Measurements from ENCODE around the gene PCED1A. TPM values are rescaled to one million over a fixed set of nuclear protein-coding genes. Genes with fewer than 3 reads are reported as not detected.

Gene PCED1A
- total and polyA plus RNA-seq, 9 of the 15 experiments (the other 6 are each of a cell fraction or from before 2014, with no cell fraction given): 1.5 to 11.5 (median 5.9) TPM

DNA sequence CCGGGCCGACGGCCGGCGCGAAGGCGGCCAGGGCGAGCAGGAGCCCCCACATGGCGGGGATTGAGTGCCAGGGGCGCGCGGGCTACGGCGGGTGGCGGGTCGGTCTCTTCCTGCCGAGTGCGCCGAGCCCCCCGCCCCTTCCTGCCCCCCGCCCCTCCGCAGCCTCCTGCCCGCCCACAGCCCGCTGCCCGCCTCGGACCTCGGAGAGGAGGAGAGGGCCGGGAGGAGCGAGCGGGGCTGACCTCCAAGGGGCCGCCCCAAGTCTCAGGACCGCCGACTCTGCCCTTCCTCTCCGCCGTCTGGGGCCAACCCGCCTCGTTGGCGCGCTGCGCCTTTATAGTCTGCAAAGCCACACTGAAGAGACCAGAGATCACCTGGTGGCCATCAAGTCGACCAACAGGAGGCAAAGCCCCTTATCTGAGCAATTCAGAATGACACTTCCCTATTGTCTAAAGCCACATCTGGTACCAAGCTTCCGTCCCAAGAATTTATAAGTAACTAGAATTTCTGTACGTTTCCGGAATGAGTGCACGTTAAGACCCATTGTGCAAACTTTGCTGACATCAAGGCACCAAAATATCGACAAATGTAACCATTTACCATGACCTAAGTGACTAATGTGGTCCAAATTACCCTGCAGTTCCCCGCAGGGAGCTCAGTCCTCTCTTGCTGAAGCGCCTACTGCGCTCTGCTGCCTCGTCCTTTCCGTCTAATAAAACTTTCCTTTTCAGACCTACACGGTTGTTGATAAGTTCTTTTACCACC is 39.8 kb downstream of the PCED1A start, which contains the start of gene CPXM1 (continued):
- TF ChIP-seq, protein P1, sequence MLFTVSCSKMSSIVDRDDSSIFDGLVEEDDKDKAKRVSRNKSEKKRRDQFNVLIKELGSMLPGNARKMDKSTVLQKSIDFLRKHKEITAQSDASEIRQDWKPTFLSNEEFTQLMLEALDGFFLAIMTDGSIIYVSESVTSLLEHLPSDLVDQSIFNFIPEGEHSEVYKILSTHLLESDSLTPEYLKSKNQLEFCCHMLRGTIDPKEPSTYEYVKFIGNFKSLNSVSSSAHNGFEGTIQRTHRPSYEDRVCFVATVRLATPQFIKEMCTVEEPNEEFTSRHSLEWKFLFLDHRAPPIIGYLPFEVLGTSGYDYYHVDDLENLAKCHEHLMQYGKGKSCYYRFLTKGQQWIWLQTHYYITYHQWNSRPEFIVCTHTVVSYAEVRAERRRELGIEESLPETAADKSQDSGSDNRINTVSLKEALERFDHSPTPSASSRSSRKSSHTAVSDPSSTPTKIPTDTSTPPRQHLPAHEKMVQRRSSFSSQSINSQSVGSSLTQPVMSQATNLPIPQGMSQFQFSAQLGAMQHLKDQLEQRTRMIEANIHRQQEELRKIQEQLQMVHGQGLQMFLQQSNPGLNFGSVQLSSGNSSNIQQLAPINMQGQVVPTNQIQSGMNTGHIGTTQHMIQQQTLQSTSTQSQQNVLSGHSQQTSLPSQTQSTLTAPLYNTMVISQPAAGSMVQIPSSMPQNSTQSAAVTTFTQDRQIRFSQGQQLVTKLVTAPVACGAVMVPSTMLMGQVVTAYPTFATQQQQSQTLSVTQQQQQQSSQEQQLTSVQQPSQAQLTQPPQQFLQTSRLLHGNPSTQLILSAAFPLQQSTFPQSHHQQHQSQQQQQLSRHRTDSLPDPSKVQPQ (CRISPR knock-in tag; IDR thresholded peaks at IDR 0.05; ENCODE audit: borderline replicate concordance): no peak
- TF ChIP-seq NR3C1 (CRISPR knock-in tag; IDR thresholded peaks at IDR 0.05): no peak
- no peak for TF ChIP-seq TCF15 (CRISPR knock-in tag; IDR thresholded peaks at IDR 0.05)
- TF ChIP-seq ZNF699 (CRISPR knock-in tag; IDR thresholded peaks at IDR 0.05; ENCODE audit: insufficient replicate concordance): no peak
- TF ChIP-seq, protein P2, sequence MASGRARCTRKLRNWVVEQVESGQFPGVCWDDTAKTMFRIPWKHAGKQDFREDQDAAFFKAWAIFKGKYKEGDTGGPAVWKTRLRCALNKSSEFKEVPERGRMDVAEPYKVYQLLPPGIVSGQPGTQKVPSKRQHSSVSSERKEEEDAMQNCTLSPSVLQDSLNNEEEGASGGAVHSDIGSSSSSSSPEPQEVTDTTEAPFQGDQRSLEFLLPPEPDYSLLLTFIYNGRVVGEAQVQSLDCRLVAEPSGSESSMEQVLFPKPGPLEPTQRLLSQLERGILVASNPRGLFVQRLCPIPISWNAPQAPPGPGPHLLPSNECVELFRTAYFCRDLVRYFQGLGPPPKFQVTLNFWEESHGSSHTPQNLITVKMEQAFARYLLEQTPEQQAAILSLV (tag; IDR thresholded peaks at IDR 0.05): no peak
- TF ChIP-seq STAG1 (CRISPR knock-in tag; IDR thresholded peaks at IDR 0.05; ENCODE audit: borderline replicate concordance): no peak
- peak; percentile 8 to 35 (median 19); a peak in 2 of 6 replicates for TF ChIP-seq CTCF (IDR thresholded peaks at IDR 0.05 in 2 of 3, conservative IDR thresholded peaks at IDR 0.05 in 1 of 3; ENCODE audit: insufficient read depth in 2 of 3, low read depth in 1 of 3, low read length in 3 of 3)
- TF ChIP-seq, protein P3, sequence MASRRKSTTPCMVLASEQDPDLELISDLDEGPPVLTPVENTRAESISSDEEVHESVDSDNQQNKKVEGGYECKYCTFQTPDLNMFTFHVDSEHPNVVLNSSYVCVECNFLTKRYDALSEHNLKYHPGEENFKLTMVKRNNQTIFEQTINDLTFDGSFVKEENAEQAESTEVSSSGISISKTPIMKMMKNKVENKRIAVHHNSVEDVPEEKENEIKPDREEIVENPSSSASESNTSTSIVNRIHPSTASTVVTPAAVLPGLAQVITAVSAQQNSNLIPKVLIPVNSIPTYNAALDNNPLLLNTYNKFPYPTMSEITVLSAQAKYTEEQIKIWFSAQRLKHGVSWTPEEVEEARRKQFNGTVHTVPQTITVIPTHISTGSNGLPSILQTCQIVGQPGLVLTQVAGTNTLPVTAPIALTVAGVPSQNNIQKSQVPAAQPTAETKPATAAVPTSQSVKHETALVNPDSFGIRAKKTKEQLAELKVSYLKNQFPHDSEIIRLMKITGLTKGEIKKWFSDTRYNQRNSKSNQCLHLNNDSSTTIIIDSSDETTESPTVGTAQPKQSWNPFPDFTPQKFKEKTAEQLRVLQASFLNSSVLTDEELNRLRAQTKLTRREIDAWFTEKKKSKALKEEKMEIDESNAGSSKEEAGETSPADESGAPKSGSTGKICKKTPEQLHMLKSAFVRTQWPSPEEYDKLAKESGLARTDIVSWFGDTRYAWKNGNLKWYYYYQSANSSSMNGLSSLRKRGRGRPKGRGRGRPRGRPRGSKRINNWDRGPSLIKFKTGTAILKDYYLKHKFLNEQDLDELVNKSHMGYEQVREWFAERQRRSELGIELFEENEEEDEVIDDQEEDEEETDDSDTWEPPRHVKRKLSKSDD (conservative IDR thresholded peaks at IDR 0.05; ENCODE audit: low read length): no peak
- TF ChIP-seq PHF8 (IDR thresholded peaks at IDR 0.05; ENCODE audit: borderline replicate concordance, low read length): no peak
- TF ChIP-seq ZBTB1 (CRISPR knock-in tag; IDR thresholded peaks at IDR 0.05; ENCODE audit: borderline replicate concordance, low read depth): no peak
- TF ChIP-seq TBL1XR1 (IDR thresholded peaks at IDR 0.05; ENCODE audit: low read length in 2 of 2): 0 out of 4 replicates have a peak, but pooled peaks of 1 of the 2 experiments have one; percentile 15
- TF ChIP-seq CTBP1 (IDR thresholded peaks at IDR 0.05; ENCODE audit: borderline replicate concordance): peak; percentile 23; the same call in 1 of the 2 replicates
- TF ChIP-seq NRF1 (conservative IDR thresholded peaks at IDR 0.05 in 1 of 2, IDR thresholded peaks at IDR 0.05 in 1 of 2): no peak
- TF ChIP-seq RBM34 (IDR thresholded peaks at IDR 0.05; ENCODE audit: borderline replicate concordance, insufficient read depth, low read length): no peak
- no peak for TF ChIP-seq ZNF217 (CRISPR knock-in tag; IDR thresholded peaks at IDR 0.05)
- TF ChIP-seq HDAC2 (IDR thresholded peaks at IDR 0.05): 0 out of 2 replicates have a peak, but pooled peaks have one; percentile 35
- no peak for TF ChIP-seq HNRNPLL (IDR thresholded peaks at IDR 0.05; ENCODE audit: low read depth, low read length, poor library complexity, severe bottlenecking)
- TF ChIP-seq SRSF9 (IDR thresholded peaks at IDR 0.05; ENCODE audit: borderline replicate concordance, low read depth, low read length): no peak
